ENCODE results near the gene LRRC58.

The LRRC58 gene

DNA sequence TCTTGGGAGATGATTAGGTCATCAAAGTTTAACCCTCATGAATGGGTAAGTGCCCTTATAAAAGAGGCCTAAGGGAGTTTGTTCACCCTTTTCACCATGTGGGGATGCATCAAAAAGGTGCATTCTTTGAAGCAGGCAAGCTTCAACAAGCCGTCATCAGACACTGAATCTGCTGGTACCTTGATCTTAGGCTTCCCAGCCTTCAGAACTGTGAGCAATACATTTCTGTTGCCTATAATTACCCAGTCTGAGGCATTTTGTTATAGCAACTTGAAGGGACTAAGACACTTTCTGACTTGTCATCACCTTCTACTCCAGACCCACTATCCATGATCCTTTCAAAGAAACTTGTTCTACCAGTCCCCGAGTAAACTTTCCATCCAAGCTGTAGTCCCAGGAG lies 44.6 kb upstream of the LRRC58 start:
- Histone ChIP-seq H3K36me3 (ENCODE audit: low read length) (no peaks in the 10 kb centered on the region), H3K4me3 (ENCODE audit: insufficient read depth, low read length, poor library complexity, severe bottlenecking) (no peak overlapping the region), H3K27me3 (ENCODE audit: low read length) (no peaks in the 10 kb centered on the region), H3F3A (ENCODE audit: insufficient read depth) (no peaks in the 10 kb centered on the region), H3K27ac (ENCODE audit: low read depth, low read length) (no peak overlapping the region), H2AFZ (ENCODE audit: low read depth, low read length, severe bottlenecking) (no peak overlapping the region), H3K9me3 (ENCODE audit: insufficient read depth, low read length) (no peaks in the 10 kb centered on the region), H3K9ac (ENCODE audit: low read length) (no peak overlapping the region), H3K4me2 (ENCODE audit: low read depth, low read length, poor library complexity, severe bottlenecking) (no peak overlapping the region), H4K20me1 (ENCODE audit: low read depth, low read length) (no peaks in the 10 kb centered on the region), H3K9me2 (replicated peaks; ENCODE audit: insufficient read depth, low read length) (no peaks in the 10 kb centered on the region), H3K79me2 (ENCODE audit: insufficient read depth, low read length) (no peaks in the 10 kb centered on the region)
- TF ChIP-seq EZH2phosphoT487 (conservative IDR thresholded peaks at IDR 0.05; ENCODE audit: low read length): no peak
- TF ChIP-seq, protein P1, sequence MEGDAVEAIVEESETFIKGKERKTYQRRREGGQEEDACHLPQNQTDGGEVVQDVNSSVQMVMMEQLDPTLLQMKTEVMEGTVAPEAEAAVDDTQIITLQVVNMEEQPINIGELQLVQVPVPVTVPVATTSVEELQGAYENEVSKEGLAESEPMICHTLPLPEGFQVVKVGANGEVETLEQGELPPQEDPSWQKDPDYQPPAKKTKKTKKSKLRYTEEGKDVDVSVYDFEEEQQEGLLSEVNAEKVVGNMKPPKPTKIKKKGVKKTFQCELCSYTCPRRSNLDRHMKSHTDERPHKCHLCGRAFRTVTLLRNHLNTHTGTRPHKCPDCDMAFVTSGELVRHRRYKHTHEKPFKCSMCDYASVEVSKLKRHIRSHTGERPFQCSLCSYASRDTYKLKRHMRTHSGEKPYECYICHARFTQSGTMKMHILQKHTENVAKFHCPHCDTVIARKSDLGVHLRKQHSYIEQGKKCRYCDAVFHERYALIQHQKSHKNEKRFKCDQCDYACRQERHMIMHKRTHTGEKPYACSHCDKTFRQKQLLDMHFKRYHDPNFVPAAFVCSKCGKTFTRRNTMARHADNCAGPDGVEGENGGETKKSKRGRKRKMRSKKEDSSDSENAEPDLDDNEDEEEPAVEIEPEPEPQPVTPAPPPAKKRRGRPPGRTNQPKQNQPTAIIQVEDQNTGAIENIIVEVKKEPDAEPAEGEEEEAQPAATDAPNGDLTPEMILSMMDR (IDR thresholded peaks at IDR 0.05; ENCODE audit: insufficient read depth, low read length, poor library complexity, severe bottlenecking): no peak

DNA sequence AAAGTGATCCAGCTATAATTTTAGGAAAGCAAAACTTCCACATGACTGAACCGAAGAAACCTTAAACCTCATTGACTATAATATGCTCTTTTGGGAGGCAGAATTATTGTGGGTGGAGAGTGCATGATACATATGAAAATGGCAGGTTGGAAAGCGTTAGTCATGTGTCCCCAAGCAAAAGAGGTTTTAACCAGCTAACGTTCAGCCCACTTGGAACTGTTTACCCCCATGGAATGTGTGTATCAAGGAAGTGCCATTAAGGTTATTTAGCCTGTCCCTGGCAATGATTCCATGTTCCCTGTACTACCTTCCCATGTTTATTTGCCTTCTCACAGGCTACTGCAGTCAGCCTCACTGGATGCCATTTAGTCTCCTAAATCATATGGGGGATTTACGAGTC lies 44.1 kb upstream of the LRRC58 start:
- H4K20me1 ChIP-seq (ENCODE audit: low read depth, low read length): no peaks in the 10 kb centered on the region
- TF ChIP-seq, protein P1 (IDR thresholded peaks at IDR 0.05; ENCODE audit: insufficient read depth, low read length, poor library complexity, severe bottlenecking): no peak
- no peak overlapping the region for H3K4me3 ChIP-seq (ENCODE audit: insufficient read depth, low read length, poor library complexity, severe bottlenecking)
- H3K27ac ChIP-seq (ENCODE audit: low read depth, low read length): no peak overlapping the region
- no peak overlapping the region for H2AFZ ChIP-seq (ENCODE audit: low read depth, low read length, severe bottlenecking)
- no peak overlapping the region for H3K9ac ChIP-seq (ENCODE audit: low read length)
- no peak overlapping the region for H3K4me2 ChIP-seq (ENCODE audit: low read depth, low read length, poor library complexity, severe bottlenecking)
- H3K27me3 ChIP-seq (ENCODE audit: low read length): no peaks in the 10 kb centered on the region
- H3K36me3 ChIP-seq (ENCODE audit: low read length): no peaks in the 10 kb centered on the region
- no peaks in the 10 kb centered on the region for H3K79me2 ChIP-seq (ENCODE audit: insufficient read depth, low read length)
- H3K9me3 ChIP-seq (ENCODE audit: insufficient read depth, low read length): no peaks in the 10 kb centered on the region
- no peaks in the 10 kb centered on the region for H3K9me2 ChIP-seq (replicated peaks; ENCODE audit: insufficient read depth, low read length)
- no peaks in the 10 kb centered on the region for H3F3A ChIP-seq (ENCODE audit: insufficient read depth)

DNA sequence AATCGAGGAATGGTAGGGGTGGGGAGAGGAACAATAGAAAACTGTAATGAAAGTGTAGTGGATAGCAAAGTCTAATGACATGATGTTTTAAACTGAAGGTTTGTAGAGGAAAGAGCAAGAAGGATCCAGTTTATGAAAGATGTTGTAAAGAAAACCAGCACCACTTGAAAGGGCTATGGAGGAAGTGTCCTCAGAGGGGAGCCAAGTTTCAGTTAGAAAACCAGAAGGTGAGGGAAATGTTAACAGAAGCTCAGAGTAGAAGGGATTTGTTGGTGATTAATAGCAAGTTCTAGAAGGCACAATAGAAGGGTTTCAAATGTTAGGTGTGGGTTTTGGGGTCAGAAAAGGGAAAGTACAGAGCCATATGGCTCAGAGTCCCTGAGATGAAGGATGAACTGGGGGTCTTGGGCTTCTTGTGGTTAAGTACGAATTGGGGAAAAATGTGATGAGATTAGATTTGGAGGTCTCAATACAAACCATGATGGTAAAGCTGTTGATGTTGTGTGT lies 33.8 kb upstream of the LRRC58 start:
- Histone ChIP-seq H3K79me2 (ENCODE audit: insufficient read depth, low read length) (no peaks in the 10 kb centered on the region), H3K9ac (ENCODE audit: low read length) (no peak overlapping the region), H3K4me3 (ENCODE audit: insufficient read depth, low read length, poor library complexity, severe bottlenecking) (no peak overlapping the region), H3K36me3 (ENCODE audit: low read length) (no peaks in the 10 kb centered on the region), H3K27me3 (ENCODE audit: low read length) (no peaks in the 10 kb centered on the region), H3K9me2 (replicated peaks; ENCODE audit: insufficient read depth, low read length) (no peaks in the 10 kb centered on the region), H3K27ac (ENCODE audit: low read depth, low read length) (no peak overlapping the region), H3F3A (ENCODE audit: insufficient read depth) (no peaks in the 10 kb centered on the region), H2AFZ (ENCODE audit: low read depth, low read length, severe bottlenecking) (no peak overlapping the region), H3K9me3 (ENCODE audit: insufficient read depth, low read length) (no peaks in the 10 kb centered on the region), H3K4me2 (ENCODE audit: low read depth, low read length, poor library complexity, severe bottlenecking) (no peak overlapping the region), H4K20me1 (ENCODE audit: low read depth, low read length) (no peaks in the 10 kb centered on the region)
- no peak for TF ChIP-seq EZH2phosphoT487 (conservative IDR thresholded peaks at IDR 0.05; ENCODE audit: low read length)
- TF ChIP-seq, protein P1 (IDR thresholded peaks at IDR 0.05; ENCODE audit: insufficient read depth, low read length, poor library complexity, severe bottlenecking): no peak

All from SU-DHL-6 (cell line).